ENCODE data around the gene NUTM2G. TPM values are rescaled to one million over a fixed set of nuclear protein-coding genes. Genes with fewer than 3 reads are reported as not detected.
"Not testable (repeated sequence)": the region's sequence is repeated elsewhere in the genome, so short reads cannot be mapped to it uniquely, and the experiment has no call there.

Gene NUTM2G
- not detected for total RNA-seq

DNA sequence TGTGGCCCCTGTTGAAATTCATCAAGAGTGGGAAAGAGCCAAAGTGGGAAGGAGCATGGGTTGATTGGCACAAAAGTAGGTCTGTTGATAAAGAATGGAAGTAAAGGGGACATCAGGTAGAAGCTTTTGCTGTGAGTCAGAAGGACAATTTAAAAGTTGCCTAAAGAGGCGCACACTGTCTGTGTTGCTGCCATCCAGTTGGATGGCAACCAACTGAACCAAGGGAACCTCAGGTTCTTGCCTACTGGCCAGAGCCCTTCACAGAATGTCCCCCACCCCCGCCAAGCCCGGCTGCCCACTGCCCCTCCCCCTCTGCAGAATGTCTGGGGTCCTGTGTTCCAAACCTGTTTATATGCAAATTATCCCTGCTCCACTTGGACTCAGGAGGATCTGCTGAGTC lies at the start of gene NUTM2G:
Gene NUTM2G, plus strand, starts transcription at position 301 of the 400 bp plus-strand sequence. CDS start 182 bp downstream, outside the sequence.
- H3K9me3 ChIP-seq; intact Hi-C loops (cut with DNase I); H3K27ac ChIP-seq; H3K4me1 ChIP-seq; H3K27me3 ChIP-seq; H3K36me3 ChIP-seq; H3K4me3 ChIP-seq; DNase-seq (ENCODE audit: low spot score in 2 of 2): not testable (repeated sequence)

GRCh38 chr9:96883922-96884321 lies 44.7 kb upstream of the NUTM2G start:
- DNase-seq (ENCODE audit: low spot score in 2 of 2): no peak
- intact Hi-C loops (cut with DNase I): no loop called here
- Histone ChIP-seq H3K4me1 (no peaks in the 10 kb centered on the region), H3K9me3 (peaks cover 5 to 6% of the 10 kb centered on the region in 2 donors), H3K27ac (no peak overlapping the region), H3K36me3 (no peaks in the 10 kb centered on the region), H3K27me3 (no peaks in the 10 kb centered on the region), H3K4me3 (no peak overlapping the region)
- TF ChIP-seq CTCF (IDR thresholded peaks at IDR 0.05): no peak

- intact Hi-C loops (cut with DNase I): no loop called here
- TF ChIP-seq CTCF (IDR thresholded peaks at IDR 0.05): no peak
Measured at GRCh38 chr9:96884443-96884842, 44.2 kb upstream of the NUTM2G start.

GRCh38 chr9:96885424-96885823 lies 43.2 kb upstream of the NUTM2G start:
- Histone ChIP-seq H3K4me1 (no peaks in the 10 kb centered on the region), H3K27ac (no peak overlapping the region), H3K36me3 (no peaks in the 10 kb centered on the region), H3K9me3 (peaks cover 5 to 6% of the 10 kb centered on the region in 2 donors), H3K27me3 (no peaks in the 10 kb centered on the region), H3K4me3 (no peak overlapping the region)
- no peak for DNase-seq (ENCODE audit: low spot score in 2 of 2)
- no peak for TF ChIP-seq CTCF (IDR thresholded peaks at IDR 0.05)
- intact Hi-C loops (cut with DNase I): no loop called here

More at GRCh38 chr9:96884443-96884842, 44.2 kb upstream of the NUTM2G start:
- no peaks in the 10 kb centered on the region for H3K4me1 ChIP-seq
- H3K36me3 ChIP-seq: no peaks in the 10 kb centered on the region
- H3K4me3 ChIP-seq: no peak overlapping the region
- H3K27ac ChIP-seq: no peak overlapping the region
- DNase-seq (ENCODE audit: low spot score in 2 of 2): no peak
- H3K9me3 ChIP-seq: peaks cover 5 to 6% of the 10 kb centered on the region in 2 donors
- no peaks in the 10 kb centered on the region for H3K27me3 ChIP-seq

GRCh38 chr9:96888591-96888990 lies 40.1 kb upstream of the NUTM2G start:
- Histone ChIP-seq H3K27me3 (no peaks in the 10 kb centered on the region), H3K36me3 (no peaks in the 10 kb centered on the region), H3K4me3 (no peak overlapping the region), H3K9me3 (peaks cover 5 to 6% of the 10 kb centered on the region in 2 donors), H3K27ac (no peak overlapping the region), H3K4me1 (no peaks in the 10 kb centered on the region)
- intact Hi-C loops (cut with DNase I): no loop called here
- TF ChIP-seq CTCF (IDR thresholded peaks at IDR 0.05): no peak
- DNase-seq (ENCODE audit: low spot score in 2 of 2): no peak

- TF ChIP-seq CTCF (IDR thresholded peaks at IDR 0.05): no peak
- Histone ChIP-seq H3K9me3 (no peaks in the 10 kb centered on the region), H3K36me3 (peaks cover 0 to 17% of the 10 kb centered on the region in 2 donors), H3K27me3 (no peaks in the 10 kb centered on the region), H3K4me1 (no peaks in the 10 kb centered on the region), H3K27ac (no peak overlapping the region), H3K4me3 (no peak overlapping the region)
- DNase-seq (ENCODE audit: low spot score in 2 of 2): no peak
- intact Hi-C loops (cut with DNase I): no loop called here
Measured at GRCh38 chr9:96892131-96892530, 36.5 kb upstream of the NUTM2G start.

GRCh38 chr9:96900010-96900409 lies 28.6 kb upstream of the NUTM2G start:
- DNase-seq (ENCODE audit: low spot score in 2 of 2); intact Hi-C loops (cut with DNase I); H3K27ac ChIP-seq; H3K27me3 ChIP-seq; H3K36me3 ChIP-seq; H3K4me1 ChIP-seq; H3K4me3 ChIP-seq; H3K9me3 ChIP-seq: not testable (repeated sequence)

- H3K4me1 ChIP-seq; H3K36me3 ChIP-seq; H3K4me3 ChIP-seq; intact Hi-C loops (cut with DNase I); H3K27ac ChIP-seq; DNase-seq (ENCODE audit: low spot score in 2 of 2); H3K27me3 ChIP-seq; H3K9me3 ChIP-seq: not testable (repeated sequence)
Measured at GRCh38 chr9:96904947-96905722, 23.5 kb upstream of the NUTM2G start.

DNA sequence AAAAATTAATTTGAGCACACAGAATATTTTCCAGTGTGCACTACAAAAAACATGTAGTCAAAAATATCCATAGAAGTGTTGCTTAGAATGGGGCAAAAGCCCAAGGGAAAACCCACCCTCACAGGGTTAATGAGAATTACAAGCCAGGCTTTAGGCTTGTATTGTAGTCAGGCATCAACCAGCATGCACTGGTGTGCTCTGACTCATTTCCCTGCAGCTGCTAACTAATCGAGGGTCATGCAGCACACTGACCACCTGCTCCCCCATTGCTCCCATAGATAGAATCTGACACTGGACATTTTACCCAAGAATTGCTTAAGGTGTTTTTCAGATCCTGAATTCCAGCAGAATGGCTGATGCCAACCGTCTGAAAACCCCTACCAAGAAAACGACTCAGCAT lies 20.2 kb upstream of the NUTM2G start:
- H3K9me3 ChIP-seq; H3K4me3 ChIP-seq; DNase-seq (ENCODE audit: low spot score in 2 of 2); H3K27ac ChIP-seq; H3K36me3 ChIP-seq; H3K4me1 ChIP-seq; intact Hi-C loops (cut with DNase I); H3K27me3 ChIP-seq: not testable (repeated sequence)
